Testis (tissue), 2 donors: ENCODE measurements around the gene MTG2.

Source experiments
- POLR2A ChIP-seq: fragments of 450-650 bp; IDR thresholded peaks from one replicate; pipeline ENCODE4 v1.6.1; 2017; ENCODE audit warnings: antibody characterized with exemption, mild to moderate bottlenecking, moderate library complexity
- TF ChIP-seq, protein P1 (sequence below), 3 experiments: fragments of 450-650 bp in 2 of 3; fragments of 200-600 bp in 1 of 3; sonication (generic) in 1 of 3; IDR thresholded peaks; one replicate each; pipeline ENCODE4 v1.5.1; 2016 to 2019; ENCODE audit warnings: antibody characterized with exemption in 3 of 3, mild to moderate bottlenecking in 2 of 3, moderate library complexity in 1 of 3

DNA sequence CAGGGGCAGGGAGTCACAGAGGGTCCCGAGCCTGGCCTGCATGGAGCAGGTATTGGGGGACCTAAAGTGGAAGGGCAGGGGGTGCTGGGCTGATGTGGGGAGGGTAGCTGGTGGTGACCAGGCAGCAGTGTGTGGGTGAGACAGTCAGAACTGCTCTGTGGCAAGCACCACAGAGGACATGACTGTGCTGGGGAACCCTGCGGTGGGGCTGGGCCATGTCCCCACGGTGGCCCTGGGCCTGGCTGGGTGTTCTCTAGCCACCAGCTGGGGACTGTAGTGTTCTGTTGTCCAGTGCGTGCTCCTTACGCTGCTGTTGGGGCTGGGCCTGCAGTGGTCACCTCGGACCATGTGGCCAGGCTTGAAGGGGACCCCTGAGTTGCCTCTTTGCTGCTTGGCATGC, 35.7 kb upstream of the MTG2 start:
- TF ChIP-seq POLR2A = no peak
- TF ChIP-seq, protein P1, sequence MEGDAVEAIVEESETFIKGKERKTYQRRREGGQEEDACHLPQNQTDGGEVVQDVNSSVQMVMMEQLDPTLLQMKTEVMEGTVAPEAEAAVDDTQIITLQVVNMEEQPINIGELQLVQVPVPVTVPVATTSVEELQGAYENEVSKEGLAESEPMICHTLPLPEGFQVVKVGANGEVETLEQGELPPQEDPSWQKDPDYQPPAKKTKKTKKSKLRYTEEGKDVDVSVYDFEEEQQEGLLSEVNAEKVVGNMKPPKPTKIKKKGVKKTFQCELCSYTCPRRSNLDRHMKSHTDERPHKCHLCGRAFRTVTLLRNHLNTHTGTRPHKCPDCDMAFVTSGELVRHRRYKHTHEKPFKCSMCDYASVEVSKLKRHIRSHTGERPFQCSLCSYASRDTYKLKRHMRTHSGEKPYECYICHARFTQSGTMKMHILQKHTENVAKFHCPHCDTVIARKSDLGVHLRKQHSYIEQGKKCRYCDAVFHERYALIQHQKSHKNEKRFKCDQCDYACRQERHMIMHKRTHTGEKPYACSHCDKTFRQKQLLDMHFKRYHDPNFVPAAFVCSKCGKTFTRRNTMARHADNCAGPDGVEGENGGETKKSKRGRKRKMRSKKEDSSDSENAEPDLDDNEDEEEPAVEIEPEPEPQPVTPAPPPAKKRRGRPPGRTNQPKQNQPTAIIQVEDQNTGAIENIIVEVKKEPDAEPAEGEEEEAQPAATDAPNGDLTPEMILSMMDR (IDR thresholded peaks at IDR 0.05) = no peak
